Ovary (tissue), 3 donors: ENCODE measurements around the gene HEPHL1.

Experiments used
- POLR2A ChIP-seq: fragments of 450-650 bp; IDR thresholded peaks from one replicate; pipeline ENCODE4 v1.6.1; 2017; ENCODE audit warnings: antibody characterized with exemption, mild to moderate bottlenecking, moderate library complexity
- TF ChIP-seq, protein P1 (sequence below), 3 donors: fragments of 450-650 bp in 2 of 3; fragments of 200-600 bp in 1 of 3; IDR thresholded peaks; one replicate each; pipeline versions ENCODE4 v1.5.1 to v1.8.0; 2016 to 2022; ENCODE audit warnings: antibody characterized with exemption in 3 of 3, mild to moderate bottlenecking in 1 of 3
- donor health status: DM: no; HTN: no; CAD: no.

DNA sequence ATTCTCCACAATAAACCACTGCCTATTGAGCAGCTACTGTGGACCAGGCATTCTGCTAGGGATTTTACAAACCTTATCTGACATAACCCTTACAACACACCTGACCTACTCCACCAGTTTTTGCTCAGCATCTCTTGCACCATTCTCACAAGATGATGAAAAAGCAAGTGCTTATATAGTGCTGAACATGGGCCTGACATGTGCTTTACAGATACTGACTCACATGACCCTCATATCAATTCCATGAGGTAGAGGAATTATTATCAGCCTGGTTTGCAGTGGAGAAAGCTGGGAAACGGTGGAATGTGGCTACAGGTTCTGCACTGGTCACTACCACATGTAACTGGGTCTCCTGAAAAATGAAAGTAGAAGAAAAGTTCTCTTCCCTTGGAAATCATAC is 69.9 kb downstream of the HEPHL1 start:
- TF ChIP-seq, protein P1, sequence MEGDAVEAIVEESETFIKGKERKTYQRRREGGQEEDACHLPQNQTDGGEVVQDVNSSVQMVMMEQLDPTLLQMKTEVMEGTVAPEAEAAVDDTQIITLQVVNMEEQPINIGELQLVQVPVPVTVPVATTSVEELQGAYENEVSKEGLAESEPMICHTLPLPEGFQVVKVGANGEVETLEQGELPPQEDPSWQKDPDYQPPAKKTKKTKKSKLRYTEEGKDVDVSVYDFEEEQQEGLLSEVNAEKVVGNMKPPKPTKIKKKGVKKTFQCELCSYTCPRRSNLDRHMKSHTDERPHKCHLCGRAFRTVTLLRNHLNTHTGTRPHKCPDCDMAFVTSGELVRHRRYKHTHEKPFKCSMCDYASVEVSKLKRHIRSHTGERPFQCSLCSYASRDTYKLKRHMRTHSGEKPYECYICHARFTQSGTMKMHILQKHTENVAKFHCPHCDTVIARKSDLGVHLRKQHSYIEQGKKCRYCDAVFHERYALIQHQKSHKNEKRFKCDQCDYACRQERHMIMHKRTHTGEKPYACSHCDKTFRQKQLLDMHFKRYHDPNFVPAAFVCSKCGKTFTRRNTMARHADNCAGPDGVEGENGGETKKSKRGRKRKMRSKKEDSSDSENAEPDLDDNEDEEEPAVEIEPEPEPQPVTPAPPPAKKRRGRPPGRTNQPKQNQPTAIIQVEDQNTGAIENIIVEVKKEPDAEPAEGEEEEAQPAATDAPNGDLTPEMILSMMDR (IDR thresholded peaks at IDR 0.05), result no peak
- TF ChIP-seq POLR2A, result no peak
